Esophagus (tissue), 2 donors: ENCODE results near the gene MEF2A. TPM values are rescaled to one million over a fixed set of nuclear protein-coding genes. Genes with fewer than 3 reads are reported as not detected.

Source experiments
- H3K27ac ChIP-seq, 2 donors: one replicate each; pipeline ENCODE4 v1.5.1; 2013; ENCODE audit warnings: low read depth in 2 of 2, mild to moderate bottlenecking in 2 of 2, inconsistent platforms in 1 of 2, low read length in 1 of 2, moderate library complexity in 1 of 2
- H3K27me3 ChIP-seq, 2 donors: one replicate each; pipeline ENCODE4 v1.6.1; 2013; ENCODE audit warnings: low read length in 2 of 2, control low read depth in 1 of 2, mild to moderate bottlenecking in 1 of 2; ENCODE audit not compliant: insufficient read depth in 2 of 2, control insufficient read depth in 1 of 2
- H3K36me3 ChIP-seq, 2 donors: one replicate each; pipeline ENCODE4 v1.6.1; 2013; ENCODE audit warnings: low read length in 1 of 2; ENCODE audit not compliant: control insufficient read depth in 2 of 2, insufficient read depth in 2 of 2
- H3K4me1 ChIP-seq, 2 donors: one replicate each; pipeline ENCODE4 v1.6.1; 2013; ENCODE audit warnings: low read length in 1 of 2; ENCODE audit not compliant: control insufficient read depth in 2 of 2, insufficient read depth in 2 of 2
- H3K4me3 ChIP-seq, 2 donors: one replicate each; pipeline ENCODE4 v1.5.1; 2013; ENCODE audit warnings: low read length in 2 of 2, mild to moderate bottlenecking in 2 of 2, low read depth in 1 of 2, moderate library complexity in 1 of 2
- H3K9me3 ChIP-seq, 2 donors: one replicate each; pipeline ENCODE4 v1.6.1; 2013; ENCODE audit warnings: mild to moderate bottlenecking in 2 of 2, low read depth in 1 of 2, low read length in 1 of 2, moderate library complexity in 1 of 2; ENCODE audit not compliant: control insufficient read depth in 2 of 2, insufficient read depth in 1 of 2
- WGBS, 2 donors: extraction: QIAGEN DNeasy Blood & Tissue Kit; methylation state at CpG; one replicate each; pipeline ENCODE4 v1.1.7; 2013; 5-methylcytosine and 5-hydroxymethylcytosine counted together
- polyA plus RNA-seq, 2 donors: library from polyadenylated mRNA; stranded (reverse); fragments of 200-250 nt; gene quantifications; one replicate each; pipeline ENCODE4 v1.2.3, GENCODE V29; 2013
- donor health status: healthy with polysubstance abuse.
- donor health status: Bipolar disorder and iron deficiency.

MEF2A gene
- polyA plus RNA-seq, 2 donors, result 7.5 to 8.6 TPM

- Histone ChIP-seq H3K27ac (no peak overlapping the region), H3K4me1 (no peaks in the 10 kb centered on the region), H3K27me3 (no peaks in the 10 kb centered on the region), H3K36me3 (no peaks in the 10 kb centered on the region), H3K4me3 (no peak overlapping the region), H3K9me3 (no peaks in the 10 kb centered on the region)
- WGBS, 2 donors, result 67 to 82% methylated on average over 2 of the region's 2 CpGs
Measured at GRCh38 chr15:99632521-99632920, 66.7 kb downstream of the MEF2A start.

GRCh38 chr15:99633655-99634054, 67.9 kb downstream of the MEF2A start:
- Histone ChIP-seq H3K4me1 (no peaks in the 10 kb centered on the region), H3K36me3 (no peaks in the 10 kb centered on the region), H3K27me3 (no peaks in the 10 kb centered on the region), H3K4me3 (no peak overlapping the region), H3K9me3 (no peaks in the 10 kb centered on the region), H3K27ac (no peak overlapping the region)
- whole genome bisulfite sequencing, 2 donors, result 98% methylated on average over 2 of the region's 2 CpGs

- Histone ChIP-seq H3K36me3 (no peaks in the 10 kb centered on the region), H3K4me3 (no peak overlapping the region), H3K4me1 (no peaks in the 10 kb centered on the region), H3K9me3 (no peaks in the 10 kb centered on the region), H3K27me3 (no peaks in the 10 kb centered on the region), H3K27ac (no peak overlapping the region)
- 70 to 73% methylated on average over 3 of the region's 3 CpGs for WGBS, 2 donors
Measured at GRCh38 chr15:99634576-99634975, 68.8 kb downstream of the MEF2A start.

- Histone ChIP-seq H3K9me3 (no peaks in the 10 kb centered on the region), H3K4me3 (no peak overlapping the region), H3K27me3 (no peaks in the 10 kb centered on the region), H3K4me1 (no peaks in the 10 kb centered on the region), H3K27ac (no peak overlapping the region), H3K36me3 (no peaks in the 10 kb centered on the region)
- 96 to 97% methylated on average over 3 of the region's 3 CpGs for WGBS, 2 donors
Measured at GRCh38 chr15:99635145-99635544, 69.4 kb downstream of the MEF2A start.

GRCh38 chr15:99635794-99636193, 70.0 kb downstream of the MEF2A start:
- no peaks in the 10 kb centered on the region for H3K27me3 ChIP-seq
- no peak overlapping the region for H3K27ac ChIP-seq
- H3K36me3 ChIP-seq, result no peaks in the 10 kb centered on the region
- H3K4me3 ChIP-seq, result no peak overlapping the region
- 60 to 73% methylated on average over 5 of the region's 5 CpGs for WGBS, 2 donors
- no peaks in the 10 kb centered on the region for H3K9me3 ChIP-seq
- no peaks in the 10 kb centered on the region for H3K4me1 ChIP-seq

GRCh38 chr15:99644913-99645542, 79.2 kb downstream of the MEF2A start:
- H3K4me1 ChIP-seq, result no peaks in the 10 kb centered on the region
- no peaks in the 10 kb centered on the region for H3K27me3 ChIP-seq
- no peak overlapping the region for H3K4me3 ChIP-seq
- no peaks in the 10 kb centered on the region for H3K36me3 ChIP-seq
- WGBS, 2 donors, result 85 to 95% methylated on average over 2 of the region's 2 CpGs
- H3K27ac ChIP-seq, result no peak overlapping the region
- H3K9me3 ChIP-seq, result no peaks in the 10 kb centered on the region

GRCh38 chr15:99645543-99645935, 79.8 kb downstream of the MEF2A start:
- no peak overlapping the region for H3K27ac ChIP-seq
- no peaks in the 10 kb centered on the region for H3K4me1 ChIP-seq
- H3K36me3 ChIP-seq, result no peaks in the 10 kb centered on the region
- no peaks in the 10 kb centered on the region for H3K9me3 ChIP-seq
- no peak overlapping the region for H3K4me3 ChIP-seq
- 94 to 95% methylated on average over 3 of the region's 3 CpGs for WGBS, 2 donors
- no peaks in the 10 kb centered on the region for H3K27me3 ChIP-seq

GRCh38 chr15:99645951-99646350, 80.2 kb downstream of the MEF2A start:
- no peaks in the 10 kb centered on the region for H3K9me3 ChIP-seq
- H3K27ac ChIP-seq, result no peak overlapping the region
- no peak overlapping the region for H3K4me3 ChIP-seq
- H3K4me1 ChIP-seq, result no peaks in the 10 kb centered on the region
- H3K36me3 ChIP-seq, result no peaks in the 10 kb centered on the region
- H3K27me3 ChIP-seq, result no peaks in the 10 kb centered on the region

GRCh38 chr15:99651023-99651807, 85.4 kb downstream of the MEF2A start:
- Histone ChIP-seq H3K9me3 (no peaks in the 10 kb centered on the region), H3K4me3 (no peak overlapping the region), H3K27me3 (no peaks in the 10 kb centered on the region), H3K36me3 (no peaks in the 10 kb centered on the region), H3K4me1 (no peaks in the 10 kb centered on the region), H3K27ac (no peak overlapping the region)
- WGBS, 2 donors, result 79 to 87% methylated on average over 6 of the region's 6 CpGs

- Histone ChIP-seq H3K4me3 (no peak overlapping the region), H3K9me3 (no peaks in the 10 kb centered on the region), H3K27me3 (no peaks in the 10 kb centered on the region), H3K27ac (no peak overlapping the region), H3K4me1 (no peaks in the 10 kb centered on the region), H3K36me3 (no peaks in the 10 kb centered on the region)
- WGBS, 2 donors, result 96 to 100% methylated on average over 1 of the region's 1 CpG
Measured at GRCh38 chr15:99656205-99656604, 90.4 kb downstream of the MEF2A start.
